ENCODE results near the gene ZNF326.

ZNF326 gene

DNA sequence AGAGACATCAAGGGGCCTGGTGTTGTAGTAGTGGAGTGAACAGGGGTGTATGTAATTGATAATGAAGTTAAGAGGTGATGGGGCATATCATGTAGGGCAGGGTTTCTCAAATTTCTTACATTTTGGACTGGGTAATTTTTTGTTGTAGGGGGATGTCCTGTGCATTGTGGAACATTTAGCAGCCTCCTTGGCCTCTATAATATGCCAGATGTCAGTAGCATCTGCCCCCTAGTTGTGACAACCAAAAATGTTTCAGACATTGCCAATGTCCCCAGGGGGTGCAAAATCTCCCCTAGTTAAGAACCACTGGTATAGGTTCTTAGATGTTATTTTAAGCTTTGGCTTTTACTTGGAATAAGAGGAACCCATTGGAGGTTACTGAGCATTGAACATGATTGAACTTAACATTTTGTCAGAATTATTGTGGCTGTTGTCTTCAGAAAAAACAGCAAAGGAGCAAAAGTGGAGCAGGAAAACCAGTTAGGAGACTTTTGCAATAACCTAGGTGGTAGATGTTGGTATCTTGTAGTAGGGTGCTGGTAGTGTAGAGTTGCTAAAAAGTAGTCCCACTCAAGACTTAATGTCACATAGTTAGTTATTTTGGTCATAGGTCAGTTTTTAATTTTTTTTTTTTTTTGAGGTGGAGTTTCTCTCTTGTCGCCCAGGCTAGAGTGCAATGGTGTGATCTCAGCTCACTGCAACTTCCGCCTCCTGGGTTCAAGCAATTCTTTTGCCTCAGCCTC is 6.2 kb downstream of the ZNF326 start:
- peaks cover 54% of the 10 kb centered on the region for H3K36me3 ChIP-seq (ENCODE audit: insufficient read depth, low read depth, low read length)
- no peak overlapping the region for H3K27ac ChIP-seq (ENCODE audit: low read length)
- peaks cover 7% of the 10 kb centered on the region; the same call in 1 of the 2 replicates for H3K4me1 ChIP-seq (ENCODE audit: insufficient read depth, low read length)
- no peaks in the 10 kb centered on the region for H3K9me3 ChIP-seq (ENCODE audit: insufficient read depth, low read depth, low read length)
- no peak overlapping the region for H3K9ac ChIP-seq (ENCODE audit: low read depth, low read length)
- H3K4me3 ChIP-seq (ENCODE audit: low read length), result no peak overlapping the region
- H3K27me3 ChIP-seq (ENCODE audit: insufficient read depth, low read length), result no peaks in the 10 kb centered on the region

DNA sequence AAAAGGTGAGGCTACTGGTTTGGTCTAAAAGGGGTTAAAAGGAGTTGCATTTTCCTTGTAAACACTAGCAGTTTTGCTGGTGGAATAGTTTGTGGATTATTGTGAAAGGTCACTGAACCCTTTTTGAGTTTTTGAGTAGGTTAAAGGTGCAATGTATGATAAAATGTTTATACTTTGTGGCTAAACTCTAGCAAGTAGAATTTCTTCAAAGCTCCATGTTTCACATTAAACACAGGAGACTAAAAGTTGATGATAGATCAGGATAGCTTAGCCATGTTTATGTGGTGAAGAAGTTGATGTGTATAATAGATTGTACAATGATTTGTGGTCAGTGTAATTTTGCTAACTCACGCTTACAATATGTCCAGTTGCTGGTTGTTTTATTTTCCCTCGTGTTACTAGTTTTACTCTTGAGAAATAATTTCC is 13.1 kb downstream of the ZNF326 start:
- no peak overlapping the region for H3K4me3 ChIP-seq (ENCODE audit: low read length)
- H3K27ac ChIP-seq (ENCODE audit: low read length), result no peak overlapping the region
- peaks cover 83% of the 10 kb centered on the region for H3K36me3 ChIP-seq (ENCODE audit: insufficient read depth, low read depth, low read length)
- no peaks in the 10 kb centered on the region for H3K4me1 ChIP-seq (ENCODE audit: insufficient read depth, low read length)
- H3K9ac ChIP-seq (ENCODE audit: low read depth, low read length), result no peak overlapping the region
- H3K27me3 ChIP-seq (ENCODE audit: insufficient read depth, low read length), result no peaks in the 10 kb centered on the region
- H3K9me3 ChIP-seq (ENCODE audit: insufficient read depth, low read depth, low read length), result no peaks in the 10 kb centered on the region

DNA sequence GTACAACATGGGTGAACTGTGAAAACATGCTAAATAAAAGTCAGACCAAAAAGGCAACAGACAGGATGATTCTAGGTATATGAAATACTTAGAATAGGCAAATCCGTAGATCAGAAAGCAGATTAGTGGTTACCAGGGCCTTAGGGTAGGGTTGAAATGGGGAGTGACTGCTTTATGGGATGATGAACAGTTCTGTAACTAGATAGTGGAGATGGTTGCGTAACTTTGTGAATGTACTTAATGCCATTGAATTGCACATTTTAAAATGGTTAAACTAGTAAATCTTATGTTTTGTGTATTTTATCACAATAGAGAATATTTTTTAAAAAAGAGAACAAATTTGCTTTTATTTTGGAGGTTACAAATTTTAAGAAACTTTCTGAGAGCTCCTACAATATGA is 17.4 kb downstream of the ZNF326 start:
- Histone ChIP-seq H3K9ac (ENCODE audit: low read depth, low read length) (no peak overlapping the region), H3K27ac (ENCODE audit: low read length) (no peak overlapping the region), H3K36me3 (ENCODE audit: insufficient read depth, low read depth, low read length) (peaks cover 99% of the 10 kb centered on the region), H3K9me3 (ENCODE audit: insufficient read depth, low read depth, low read length) (no peaks in the 10 kb centered on the region), H3K4me1 (ENCODE audit: insufficient read depth, low read length) (no peaks in the 10 kb centered on the region), H3K27me3 (ENCODE audit: insufficient read depth, low read length) (no peaks in the 10 kb centered on the region), H3K4me3 (ENCODE audit: low read length) (no peak overlapping the region)

DNA sequence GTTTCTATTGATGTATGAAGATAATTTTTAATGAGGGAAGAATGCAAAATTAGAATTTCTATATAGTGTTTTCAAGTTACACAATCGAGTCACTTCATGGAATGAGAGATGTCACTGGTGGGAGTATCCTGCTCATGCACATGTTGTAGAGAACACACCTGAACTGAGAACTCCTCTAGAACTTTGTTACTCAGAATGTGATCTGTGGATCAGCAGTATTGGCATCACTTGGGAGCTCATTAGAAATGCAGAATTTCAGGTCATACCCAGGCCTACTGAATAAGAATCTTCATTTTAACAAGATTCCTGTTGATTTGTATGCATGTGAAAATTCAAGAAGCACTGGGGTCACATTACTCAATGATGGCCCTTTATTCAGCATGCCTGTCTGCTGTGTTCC is 28.8 kb downstream of the ZNF326 start:
- Histone ChIP-seq H3K27me3 (ENCODE audit: insufficient read depth, low read length) (no peaks in the 10 kb centered on the region), H3K4me3 (ENCODE audit: low read length) (no peak overlapping the region), H3K9me3 (ENCODE audit: insufficient read depth, low read depth, low read length) (no peaks in the 10 kb centered on the region), H3K4me1 (ENCODE audit: insufficient read depth, low read length) (no peaks in the 10 kb centered on the region), H3K27ac (ENCODE audit: low read length) (no peak overlapping the region), H3K9ac (ENCODE audit: low read depth, low read length) (no peak overlapping the region), H3K36me3 (ENCODE audit: insufficient read depth, low read depth, low read length) (peaks cover 96% of the 10 kb centered on the region)

DNA sequence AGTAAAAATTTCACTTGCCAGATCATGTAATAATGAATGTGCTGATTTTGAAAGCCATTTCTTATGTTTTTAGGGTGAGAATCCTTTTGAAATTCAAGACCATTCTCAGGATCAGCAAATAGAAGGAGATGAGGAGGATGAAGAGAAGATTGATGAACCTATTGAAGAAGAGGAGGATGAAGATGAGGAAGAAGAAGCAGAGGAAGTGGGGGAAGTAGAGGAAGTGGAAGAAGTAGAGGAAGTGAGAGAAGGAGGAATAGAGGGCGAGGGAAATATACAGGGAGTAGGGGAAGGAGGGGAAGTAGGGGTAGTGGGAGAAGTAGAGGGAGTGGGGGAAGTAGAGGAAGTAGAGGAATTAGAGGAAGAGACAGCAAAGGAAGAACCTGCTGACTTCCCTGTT is 32.4 kb downstream of the ZNF326 start:
- peaks cover 95% of the 10 kb centered on the region for H3K36me3 ChIP-seq (ENCODE audit: insufficient read depth, low read depth, low read length)

DNA sequence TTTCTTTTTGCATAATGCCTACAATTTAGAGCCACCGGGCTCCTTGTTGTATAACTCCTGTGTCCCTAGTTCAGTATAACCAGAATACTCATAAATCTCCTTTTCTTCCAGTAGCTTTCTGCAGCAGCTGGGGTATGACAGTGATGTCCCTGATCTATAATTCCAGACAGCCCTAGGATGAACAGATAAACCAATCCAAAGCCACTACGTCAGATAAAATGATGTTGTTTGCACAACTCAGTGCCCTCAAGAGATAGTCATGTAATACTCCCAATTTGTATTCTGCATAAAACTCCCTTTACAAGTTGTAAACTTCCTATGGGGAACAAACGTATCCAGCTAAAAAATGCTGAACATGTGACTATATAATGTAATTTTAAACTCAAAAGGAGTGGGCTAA is 44.7 kb downstream of the ZNF326 start:
- H3K27me3 ChIP-seq (ENCODE audit: insufficient read depth, low read length), result no peaks in the 10 kb centered on the region
- no peak overlapping the region for H3K4me3 ChIP-seq (ENCODE audit: low read length)
- H3K36me3 ChIP-seq (ENCODE audit: insufficient read depth, low read depth, low read length), result no peaks in the 10 kb centered on the region
- H3K9me3 ChIP-seq (ENCODE audit: insufficient read depth, low read depth, low read length), result no peaks in the 10 kb centered on the region
- no peak overlapping the region for H3K27ac ChIP-seq (ENCODE audit: low read length)
- no peak overlapping the region for H3K9ac ChIP-seq (ENCODE audit: low read depth, low read length)
- H3K4me1 ChIP-seq (ENCODE audit: insufficient read depth, low read length), result no peaks in the 10 kb centered on the region

More for the DNA sequence above, 32.4 kb downstream of the ZNF326 start:
- no peaks in the 10 kb centered on the region for H3K27me3 ChIP-seq (ENCODE audit: insufficient read depth, low read length)
- H3K4me3 ChIP-seq (ENCODE audit: low read length), result no peak overlapping the region
- H3K9me3 ChIP-seq (ENCODE audit: insufficient read depth, low read depth, low read length), result no peaks in the 10 kb centered on the region
- H3K4me1 ChIP-seq (ENCODE audit: insufficient read depth, low read length), result no peaks in the 10 kb centered on the region
- H3K27ac ChIP-seq (ENCODE audit: low read length), result no peak overlapping the region
- no peak overlapping the region for H3K9ac ChIP-seq (ENCODE audit: low read depth, low read length)

DNA sequence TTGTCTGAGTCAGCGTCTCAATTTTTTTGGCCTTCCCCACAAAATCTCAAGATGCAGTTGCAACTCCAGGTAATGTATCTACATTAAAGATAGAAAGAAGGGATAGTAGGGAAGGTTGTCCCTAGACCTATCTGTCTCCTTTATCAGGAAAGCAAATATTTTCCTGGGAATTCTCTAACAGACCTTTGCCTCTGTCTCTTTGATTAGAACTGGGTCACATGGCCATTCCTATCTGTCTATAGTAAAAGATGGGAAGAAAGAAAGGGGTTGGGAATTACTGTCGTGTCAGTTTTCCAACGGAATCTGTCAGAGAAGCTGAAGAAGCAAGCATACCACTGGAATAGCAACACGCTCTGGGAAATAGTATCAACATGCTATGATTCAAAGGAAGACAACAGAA is 48.7 kb downstream of the ZNF326 start:
- no peaks in the 10 kb centered on the region for H3K4me1 ChIP-seq (ENCODE audit: insufficient read depth, low read length)
- no peaks in the 10 kb centered on the region for H3K9me3 ChIP-seq (ENCODE audit: insufficient read depth, low read depth, low read length)
- H3K27me3 ChIP-seq (ENCODE audit: insufficient read depth, low read length), result no peaks in the 10 kb centered on the region
- no peak overlapping the region for H3K4me3 ChIP-seq (ENCODE audit: low read length)
- H3K36me3 ChIP-seq (ENCODE audit: insufficient read depth, low read depth, low read length), result no peaks in the 10 kb centered on the region
- no peak overlapping the region for H3K9ac ChIP-seq (ENCODE audit: low read depth, low read length)
- H3K27ac ChIP-seq (ENCODE audit: low read length), result no peak overlapping the region

DNA sequence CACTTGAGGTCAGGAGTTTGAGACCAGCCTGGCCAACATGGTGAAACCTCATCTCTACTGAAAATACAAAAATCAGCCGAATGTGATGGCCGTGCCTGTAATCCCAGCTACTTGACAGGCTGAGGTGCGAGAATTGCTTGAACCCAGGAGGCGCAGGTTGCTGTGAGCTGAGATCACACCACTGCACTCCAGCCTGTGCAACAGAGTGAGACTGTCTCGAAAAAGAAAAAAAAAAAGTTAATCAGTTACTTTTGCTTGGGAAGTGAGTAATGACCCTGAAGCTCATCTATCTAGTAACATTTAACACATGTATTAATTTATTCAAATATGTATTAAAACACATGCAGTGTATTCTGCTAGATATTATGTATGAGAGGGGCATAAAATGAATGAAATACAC is 49.4 kb downstream of the ZNF326 start:
- no peaks in the 10 kb centered on the region for H3K36me3 ChIP-seq (ENCODE audit: insufficient read depth, low read depth, low read length)
- H3K9ac ChIP-seq (ENCODE audit: low read depth, low read length), result no peak overlapping the region
- H3K4me3 ChIP-seq (ENCODE audit: low read length), result no peak overlapping the region
- no peaks in the 10 kb centered on the region for H3K4me1 ChIP-seq (ENCODE audit: insufficient read depth, low read length)
- H3K27ac ChIP-seq (ENCODE audit: low read length), result no peak overlapping the region
- H3K27me3 ChIP-seq (ENCODE audit: insufficient read depth, low read length), result no peaks in the 10 kb centered on the region
- no peaks in the 10 kb centered on the region for H3K9me3 ChIP-seq (ENCODE audit: insufficient read depth, low read depth, low read length)

DNA sequence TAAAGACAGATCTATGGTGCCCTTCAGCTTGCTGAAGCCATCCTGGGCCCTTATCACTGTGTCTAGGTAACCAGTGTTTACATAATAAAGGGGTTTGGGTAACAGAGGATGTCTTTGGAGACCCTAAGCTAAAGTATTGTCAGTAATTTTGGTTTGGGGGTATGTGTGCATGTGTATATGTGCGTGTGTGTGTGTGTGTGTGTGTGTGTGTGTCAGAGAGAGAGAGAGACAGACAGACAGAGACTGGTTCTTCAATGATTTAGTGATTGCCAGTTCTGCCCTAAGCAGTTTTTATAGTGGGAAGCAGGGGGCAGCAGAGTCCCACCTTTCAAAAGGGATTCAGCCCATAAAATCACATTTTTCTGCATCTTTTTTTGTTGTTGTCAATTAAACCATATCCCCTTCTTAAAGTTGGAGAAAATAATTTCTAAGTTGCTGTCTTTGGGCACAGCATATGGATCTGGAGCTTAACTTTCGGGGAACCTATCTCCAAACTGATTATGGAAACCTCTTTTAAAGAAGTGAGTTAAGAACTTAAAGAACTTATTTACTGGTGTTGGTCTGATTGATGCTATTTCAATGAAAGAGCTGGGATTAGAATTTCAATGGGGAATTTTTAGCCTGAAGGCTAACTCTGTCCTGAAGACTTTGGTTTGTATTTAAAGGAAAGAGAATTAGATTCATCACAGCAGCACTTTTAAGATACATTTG is 51.1 kb downstream of the ZNF326 start:
- Histone ChIP-seq H3K4me3 (ENCODE audit: low read length) (no peak overlapping the region), H3K27me3 (ENCODE audit: insufficient read depth, low read length) (no peaks in the 10 kb centered on the region), H3K9ac (ENCODE audit: low read depth, low read length) (no peak overlapping the region), H3K4me1 (ENCODE audit: insufficient read depth, low read length) (no peaks in the 10 kb centered on the region), H3K36me3 (ENCODE audit: insufficient read depth, low read depth, low read length) (no peaks in the 10 kb centered on the region), H3K9me3 (ENCODE audit: insufficient read depth, low read depth, low read length) (no peaks in the 10 kb centered on the region), H3K27ac (ENCODE audit: low read length) (no peak overlapping the region)

DNA sequence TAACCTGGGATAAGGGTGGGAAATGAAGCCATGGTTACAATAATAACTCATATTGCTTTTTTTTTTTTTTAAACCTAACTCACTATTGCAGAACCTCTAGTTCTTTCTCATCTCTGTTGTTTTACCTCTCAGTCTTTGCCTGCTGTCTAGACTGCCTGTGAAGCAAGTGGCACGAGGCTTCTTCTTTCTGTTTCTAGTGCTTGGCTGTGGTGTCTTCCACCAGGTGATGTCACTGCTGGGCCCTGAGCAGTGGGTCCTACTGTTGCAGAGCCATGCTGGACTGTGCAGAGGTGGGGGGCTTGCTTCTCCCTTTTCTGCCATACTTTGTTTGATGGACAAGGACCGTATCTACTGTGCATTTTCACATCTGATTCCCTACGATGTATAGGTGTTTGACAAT is 51.7 kb downstream of the ZNF326 start:
- no peaks in the 10 kb centered on the region for H3K9me3 ChIP-seq (ENCODE audit: insufficient read depth, low read depth, low read length)
- H3K9ac ChIP-seq (ENCODE audit: low read depth, low read length), result no peak overlapping the region
- no peak overlapping the region for H3K27ac ChIP-seq (ENCODE audit: low read length)
- H3K36me3 ChIP-seq (ENCODE audit: insufficient read depth, low read depth, low read length), result no peaks in the 10 kb centered on the region
- no peaks in the 10 kb centered on the region for H3K27me3 ChIP-seq (ENCODE audit: insufficient read depth, low read length)
- H3K4me3 ChIP-seq (ENCODE audit: low read length), result no peak overlapping the region
- H3K4me1 ChIP-seq (ENCODE audit: insufficient read depth, low read length), result no peaks in the 10 kb centered on the region

DNA sequence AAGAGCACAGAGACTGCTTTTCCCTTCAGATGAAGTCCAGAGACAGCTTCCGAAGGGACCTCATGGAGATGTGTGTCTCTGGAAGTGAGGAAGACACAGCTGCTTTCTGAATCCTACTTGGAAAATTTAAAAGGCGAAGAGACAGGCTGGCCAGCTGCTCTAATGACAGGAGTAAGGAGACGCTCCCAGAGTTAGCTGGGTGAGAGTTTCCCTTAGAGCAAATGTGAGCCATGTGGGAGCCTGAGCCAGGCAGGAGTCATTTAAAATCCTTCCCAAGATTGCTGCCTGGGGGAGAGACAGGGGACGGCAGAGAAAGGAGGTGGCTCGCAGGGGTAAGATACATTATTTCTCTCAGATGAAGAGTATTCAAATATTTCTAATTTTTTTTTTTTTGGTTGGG is 53.1 kb downstream of the ZNF326 start:
- no peak overlapping the region for H3K9ac ChIP-seq (ENCODE audit: low read depth, low read length)
- no peaks in the 10 kb centered on the region for H3K36me3 ChIP-seq (ENCODE audit: insufficient read depth, low read depth, low read length)
- no peaks in the 10 kb centered on the region for H3K4me1 ChIP-seq (ENCODE audit: insufficient read depth, low read length)
- H3K4me3 ChIP-seq (ENCODE audit: low read length), result no peak overlapping the region
- H3K27me3 ChIP-seq (ENCODE audit: insufficient read depth, low read length), result no peaks in the 10 kb centered on the region
- no peaks in the 10 kb centered on the region for H3K9me3 ChIP-seq (ENCODE audit: insufficient read depth, low read depth, low read length)
- H3K27ac ChIP-seq (ENCODE audit: low read length), result no peak overlapping the region

Measured in iPS-20b (cell line).